Progenitor cell of endocrine pancreas (in vitro differentiated cells): ENCODE results near the gene GP5. TPM values are rescaled to one million over a fixed set of nuclear protein-coding genes. Genes with fewer than 3 reads are reported as not detected.

Experiments used
- DNase-seq: peaks from one replicate; pipeline ENCODE4 v3.0.0; 2021; ENCODE audit warnings: low spot score; ENCODE audit not compliant: unreplicated experiment
- H3K27ac Mint-ChIP-seq: 2 replicates; pipeline ENCODE4 v1.8.0; 2021; ENCODE audit warnings: mild to moderate bottlenecking, moderate library complexity, mixed read lengths
- H3K27me3 Mint-ChIP-seq: 2 replicates; pipeline ENCODE4 v1.8.0; 2021; ENCODE audit warnings: mixed read lengths
- H3K36me3 Mint-ChIP-seq: 2 replicates; pipeline ENCODE4 v1.8.0; 2022; ENCODE audit warnings: mixed read lengths; ENCODE audit not compliant: insufficient read depth
- H3K4me1 Mint-ChIP-seq: 2 replicates; pipeline ENCODE4 v1.8.0; 2021; ENCODE audit warnings: low read depth, mixed read lengths
- H3K4me3 Mint-ChIP-seq: 2 replicates; pipeline ENCODE4 v1.8.0; 2021; ENCODE audit warnings: low read depth, mild to moderate bottlenecking, moderate library complexity, mixed read lengths
- H3K9me3 Mint-ChIP-seq: 2 replicates; pipeline ENCODE4 v1.8.0; 2021; ENCODE audit warnings: low read depth, mixed read lengths
- long read RNA-seq: library from polyadenylated mRNA; unstranded; transcript quantifications from one replicate; pipeline ENCODE4 v2.0.0, GENCODE V29; 2020
- total RNA-seq: library from RNA; stranded (reverse); gene quantifications from 2 replicates; pipeline ENCODE4 v1.2.1, GENCODE V29; 2021
- TF ChIP-seq, protein P1 (sequence below): fragments of 200-600 bp; sonication (generic); IDR thresholded peaks from one replicate; pipeline ENCODE4 v1.5.0; 2021; ENCODE audit warnings: antibody characterized with exemption, mild to moderate bottlenecking; ENCODE audit not compliant: unreplicated experiment

Gene GP5, protein sequence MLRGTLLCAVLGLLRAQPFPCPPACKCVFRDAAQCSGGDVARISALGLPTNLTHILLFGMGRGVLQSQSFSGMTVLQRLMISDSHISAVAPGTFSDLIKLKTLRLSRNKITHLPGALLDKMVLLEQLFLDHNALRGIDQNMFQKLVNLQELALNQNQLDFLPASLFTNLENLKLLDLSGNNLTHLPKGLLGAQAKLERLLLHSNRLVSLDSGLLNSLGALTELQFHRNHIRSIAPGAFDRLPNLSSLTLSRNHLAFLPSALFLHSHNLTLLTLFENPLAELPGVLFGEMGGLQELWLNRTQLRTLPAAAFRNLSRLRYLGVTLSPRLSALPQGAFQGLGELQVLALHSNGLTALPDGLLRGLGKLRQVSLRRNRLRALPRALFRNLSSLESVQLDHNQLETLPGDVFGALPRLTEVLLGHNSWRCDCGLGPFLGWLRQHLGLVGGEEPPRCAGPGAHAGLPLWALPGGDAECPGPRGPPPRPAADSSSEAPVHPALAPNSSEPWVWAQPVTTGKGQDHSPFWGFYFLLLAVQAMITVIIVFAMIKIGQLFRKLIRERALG
- 0.18 and 0.24 TPM in 2 replicates for total RNA-seq
- long read RNA-seq, result 0 reads

DNA sequence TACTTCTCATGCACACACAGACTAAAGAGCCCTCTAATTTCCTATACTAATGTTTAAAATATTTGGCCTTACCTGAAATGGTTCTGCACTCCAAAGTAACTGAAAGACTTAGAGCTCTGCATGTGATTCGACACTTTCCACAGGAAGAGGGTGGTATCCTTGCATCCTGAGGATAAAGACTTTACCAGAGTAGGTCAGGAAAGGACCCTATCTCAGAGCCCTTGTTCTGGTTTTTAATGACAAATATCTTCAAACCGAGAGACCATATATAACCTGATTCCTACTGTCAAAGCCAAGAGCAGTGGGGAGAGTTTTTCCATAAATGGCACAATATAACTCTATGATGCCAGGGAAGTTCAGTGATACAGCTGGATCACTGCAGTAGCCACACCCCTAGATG, at the start of gene GP5:
GP5 (minus strand) TSS at position 101 of the 400 bp plus-strand sequence. CDS start 984 bp downstream, outside the sequence.
- DNase-seq, result no peak
- Mint-ChIP-seq H3K4me3 (no peak within 1 kb of the TSS), H3K9me3 (no peaks in the 10 kb centered on the region), H3K27ac (no peak within 1 kb of the TSS), H3K27me3 (no peaks in the 10 kb centered on the region), H3K4me1 (peaks cover 6% of the 10 kb centered on the region), H3K36me3 (peaks cover 1% of the 10 kb centered on the region)
- TF ChIP-seq, protein P1, sequence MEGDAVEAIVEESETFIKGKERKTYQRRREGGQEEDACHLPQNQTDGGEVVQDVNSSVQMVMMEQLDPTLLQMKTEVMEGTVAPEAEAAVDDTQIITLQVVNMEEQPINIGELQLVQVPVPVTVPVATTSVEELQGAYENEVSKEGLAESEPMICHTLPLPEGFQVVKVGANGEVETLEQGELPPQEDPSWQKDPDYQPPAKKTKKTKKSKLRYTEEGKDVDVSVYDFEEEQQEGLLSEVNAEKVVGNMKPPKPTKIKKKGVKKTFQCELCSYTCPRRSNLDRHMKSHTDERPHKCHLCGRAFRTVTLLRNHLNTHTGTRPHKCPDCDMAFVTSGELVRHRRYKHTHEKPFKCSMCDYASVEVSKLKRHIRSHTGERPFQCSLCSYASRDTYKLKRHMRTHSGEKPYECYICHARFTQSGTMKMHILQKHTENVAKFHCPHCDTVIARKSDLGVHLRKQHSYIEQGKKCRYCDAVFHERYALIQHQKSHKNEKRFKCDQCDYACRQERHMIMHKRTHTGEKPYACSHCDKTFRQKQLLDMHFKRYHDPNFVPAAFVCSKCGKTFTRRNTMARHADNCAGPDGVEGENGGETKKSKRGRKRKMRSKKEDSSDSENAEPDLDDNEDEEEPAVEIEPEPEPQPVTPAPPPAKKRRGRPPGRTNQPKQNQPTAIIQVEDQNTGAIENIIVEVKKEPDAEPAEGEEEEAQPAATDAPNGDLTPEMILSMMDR, result no peak

DNA sequence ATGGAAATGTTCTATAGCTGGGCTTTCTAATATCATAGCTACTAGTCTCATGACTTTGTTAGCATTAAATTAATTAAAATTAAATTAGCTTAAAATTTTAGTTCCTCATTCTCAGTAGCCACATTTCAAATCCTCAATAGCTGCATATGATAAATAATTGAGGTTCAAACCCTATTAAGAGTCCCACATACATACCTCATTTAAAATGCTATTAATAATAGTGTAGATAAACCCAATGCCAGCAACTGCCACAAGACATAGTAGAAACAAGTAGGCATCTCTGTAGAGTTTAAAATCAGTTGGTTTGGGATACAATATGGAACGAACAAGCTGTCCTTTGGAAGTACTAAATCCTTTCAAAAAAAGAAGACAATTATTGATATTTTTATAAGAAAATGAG, 48.6 kb upstream of the GP5 start:
- no peak for DNase-seq
- H3K4me3 Mint-ChIP-seq, result no peak overlapping the region
- no peaks in the 10 kb centered on the region for H3K27me3 Mint-ChIP-seq
- H3K4me1 Mint-ChIP-seq, result peaks cover 44% of the 10 kb centered on the region
- H3K36me3 Mint-ChIP-seq, result peaks cover 51% of the 10 kb centered on the region
- no peaks in the 10 kb centered on the region for H3K9me3 Mint-ChIP-seq
- H3K27ac Mint-ChIP-seq, result no peak overlapping the region
- TF ChIP-seq, protein P1, result no peak

DNA sequence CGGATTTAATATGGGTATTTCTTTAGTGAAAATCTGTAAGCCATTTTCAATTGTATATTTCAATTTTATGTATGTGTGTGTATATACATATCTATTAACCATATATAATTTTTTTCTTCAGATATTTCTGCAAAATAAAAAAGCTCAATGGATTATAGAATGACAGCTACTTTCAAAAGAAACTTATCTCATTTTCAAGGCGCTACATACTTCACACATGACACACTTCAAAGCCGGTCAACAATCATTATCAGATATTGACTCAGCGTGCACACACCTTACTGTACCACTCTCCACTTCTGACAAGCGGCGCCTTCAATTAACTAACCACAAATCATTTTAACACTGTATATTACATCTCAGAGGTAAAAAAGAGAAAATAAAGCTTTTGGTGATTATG, 48.1 kb upstream of the GP5 start:
- H3K4me1 Mint-ChIP-seq, result peaks cover 47% of the 10 kb centered on the region
- H3K36me3 Mint-ChIP-seq, result peaks cover 52% of the 10 kb centered on the region

DNA sequence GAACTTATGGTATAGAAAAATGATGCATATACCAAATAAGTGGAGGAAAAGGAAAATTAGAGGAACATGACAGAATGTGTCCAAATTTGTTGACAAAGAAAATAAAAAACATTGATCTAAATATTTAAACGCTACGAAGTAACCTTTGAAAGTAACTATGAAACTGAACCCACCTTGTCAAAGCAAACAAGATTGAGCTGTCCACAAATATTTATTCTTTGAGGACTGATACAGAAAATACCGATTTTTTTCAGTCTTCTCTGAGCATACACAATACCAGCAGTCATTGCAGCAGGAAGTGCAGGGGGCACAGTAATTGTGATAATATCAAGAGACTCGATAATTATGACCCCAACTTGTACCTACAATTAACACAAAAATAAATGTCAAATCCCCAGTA, 47.7 kb upstream of the GP5 start:
- Mint-ChIP-seq H3K4me1 (peaks cover 51% of the 10 kb centered on the region), H3K27ac (peak overlapping the region; percentile 87), H3K27me3 (no peaks in the 10 kb centered on the region), H3K9me3 (no peaks in the 10 kb centered on the region), H3K36me3 (peaks cover 53% of the 10 kb centered on the region), H3K4me3 (peak overlapping the region; percentile 43)
- TF ChIP-seq, protein P1, result no peak
- DNase-seq, result no peak

More for the DNA sequence above, 48.1 kb upstream of the GP5 start:
- peak overlapping the region; percentile 90 for H3K27ac Mint-ChIP-seq
- H3K4me3 Mint-ChIP-seq, result no peak overlapping the region
- TF ChIP-seq, protein P1, result no peak
- H3K9me3 Mint-ChIP-seq, result no peaks in the 10 kb centered on the region
- no peaks in the 10 kb centered on the region for H3K27me3 Mint-ChIP-seq
- DNase-seq, result no peak

DNA sequence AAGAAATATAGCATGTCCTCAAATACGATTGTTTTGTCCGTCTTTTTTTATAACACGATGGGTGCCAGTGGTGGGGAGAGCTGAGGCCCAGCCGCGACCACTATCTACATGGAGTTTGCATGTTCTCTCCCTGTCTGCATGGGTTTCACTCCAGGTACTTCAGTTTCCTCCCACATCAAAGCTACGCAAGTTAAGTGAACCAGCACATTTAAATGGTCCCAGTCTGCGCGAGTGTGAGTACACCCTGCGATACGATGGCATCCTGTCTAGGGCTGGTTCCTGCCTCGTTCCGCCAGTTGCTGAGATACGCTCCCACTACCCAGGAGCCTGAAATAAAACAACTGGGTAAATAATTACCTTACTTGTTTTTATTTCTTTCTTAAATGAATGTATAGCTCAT, 47.1 kb upstream of the GP5 start:
- no peaks in the 10 kb centered on the region for H3K27me3 Mint-ChIP-seq
- DNase-seq, result no peak
- peaks cover 48% of the 10 kb centered on the region for H3K36me3 Mint-ChIP-seq
- H3K9me3 Mint-ChIP-seq, result no peaks in the 10 kb centered on the region
- H3K4me1 Mint-ChIP-seq, result peaks cover 57% of the 10 kb centered on the region
- peak overlapping the region; percentile 18 for H3K4me3 Mint-ChIP-seq
- H3K27ac Mint-ChIP-seq, result peak overlapping the region; percentile 87
- TF ChIP-seq, protein P1, result no peak
